HG03064 (cell line): ENCODE measurements around the gene C16orf92.

Source experiments
- ATAC-seq: cut with Tn5 transposase; IDR thresholded peaks from one replicate; pipeline ENCODE4 v1.9.1; 2021; ENCODE audit warnings: low read depth; ENCODE audit not compliant: unreplicated experiment

The C16orf92 gene

DNA sequence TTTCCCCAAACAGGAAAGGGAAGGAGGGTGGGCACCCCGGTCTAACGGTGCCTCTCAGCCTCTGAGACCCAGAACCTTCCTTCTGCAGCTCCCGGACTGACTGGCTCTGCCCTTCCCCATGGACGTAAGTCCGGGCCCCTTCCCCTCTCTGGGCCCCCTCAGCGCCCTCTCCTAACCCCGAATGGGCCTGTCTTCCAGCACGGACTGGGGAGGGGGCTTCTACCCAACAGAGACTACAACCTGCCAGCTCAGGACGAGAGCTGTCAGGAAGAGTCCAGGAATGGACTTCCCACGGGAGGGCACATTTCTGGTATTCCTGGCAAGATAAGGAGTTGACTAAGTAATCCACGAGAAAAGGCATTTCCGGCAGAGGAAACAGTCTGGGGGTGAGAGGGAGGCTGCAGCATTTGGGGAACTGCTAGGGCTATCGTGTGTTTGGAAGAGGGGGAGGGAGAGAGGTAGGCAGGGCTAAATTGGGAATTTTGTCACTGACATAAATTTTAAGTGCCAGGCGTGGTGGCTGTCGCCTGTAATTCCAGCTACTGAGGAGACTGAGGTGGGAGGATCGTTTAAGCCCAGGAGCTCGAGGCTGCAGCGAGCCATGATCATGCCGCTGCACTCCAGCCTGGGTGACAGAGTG is 30.5 kb downstream of the C16orf92 start:
- ATAC-seq = no peak

DNA sequence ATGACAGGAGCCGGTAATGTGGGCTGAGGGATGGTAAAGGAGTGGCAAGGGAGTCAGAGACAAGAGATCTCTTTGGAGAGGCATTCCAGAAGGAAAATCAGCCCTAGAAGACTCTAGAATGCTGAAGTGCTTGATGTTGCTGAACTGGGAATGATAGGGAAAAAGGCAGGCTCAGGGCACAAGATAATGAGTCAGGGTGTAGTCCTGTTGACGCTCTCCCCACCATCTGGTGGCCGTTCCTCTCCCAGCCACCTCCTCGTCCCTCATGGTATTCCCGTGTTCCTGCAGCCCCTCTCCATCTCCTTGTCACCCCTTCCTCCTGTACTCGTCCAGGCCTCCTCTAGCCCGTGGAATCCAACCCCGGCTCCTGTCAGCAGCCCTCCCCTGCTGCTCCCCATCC is 31.5 kb downstream of the C16orf92 start:
- ATAC-seq = no peak

DNA sequence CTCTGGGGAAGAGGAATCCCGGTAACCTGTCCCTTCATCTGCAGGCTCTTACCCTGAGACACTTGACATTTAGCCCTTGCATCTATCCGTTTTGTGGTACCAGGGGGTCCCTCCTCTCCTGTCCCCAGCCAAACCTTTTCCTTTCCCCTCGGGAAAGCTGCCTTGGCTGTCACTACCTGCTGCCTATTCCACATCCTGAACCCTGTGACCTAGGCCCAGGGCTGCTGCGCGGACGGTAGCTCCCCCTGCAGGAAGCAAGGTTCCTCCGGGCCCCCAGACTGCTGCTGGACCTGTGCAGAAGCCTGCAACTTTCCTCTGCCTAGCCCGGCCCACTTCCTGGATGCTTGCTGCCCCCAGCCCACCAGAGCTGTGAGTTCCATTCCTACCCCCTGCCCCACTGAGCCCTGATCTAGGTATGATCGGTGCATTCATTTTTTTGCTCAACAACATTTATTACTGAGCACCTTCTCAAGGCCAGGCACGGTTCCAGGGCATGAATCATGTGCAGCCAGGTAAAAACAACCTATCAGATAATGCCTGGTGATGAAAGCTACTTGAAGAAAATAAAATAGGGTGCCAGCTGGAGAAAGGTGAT is 32.1 kb downstream of the C16orf92 start:
- ATAC-seq = no peak

DNA sequence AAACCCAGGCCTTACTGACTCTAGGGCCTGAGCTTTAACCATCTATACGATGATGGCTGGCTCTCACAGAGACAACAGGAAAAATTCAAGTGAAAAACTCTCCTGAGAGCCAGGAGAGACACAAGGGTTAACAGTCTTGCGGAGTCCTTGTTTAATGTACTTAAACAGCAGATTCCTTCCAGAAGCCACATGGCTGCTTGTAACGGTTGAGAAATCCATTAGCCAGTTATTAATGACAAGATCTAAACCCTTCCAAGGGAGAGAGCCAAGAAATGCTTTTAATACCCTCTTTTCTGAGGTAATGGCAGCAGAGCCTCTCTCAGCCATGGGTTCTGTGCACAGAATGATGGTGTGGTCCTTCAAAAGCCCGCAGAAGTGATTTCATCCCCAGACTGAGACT is 37.3 kb downstream of the C16orf92 start:
- ATAC-seq = no peak

DNA sequence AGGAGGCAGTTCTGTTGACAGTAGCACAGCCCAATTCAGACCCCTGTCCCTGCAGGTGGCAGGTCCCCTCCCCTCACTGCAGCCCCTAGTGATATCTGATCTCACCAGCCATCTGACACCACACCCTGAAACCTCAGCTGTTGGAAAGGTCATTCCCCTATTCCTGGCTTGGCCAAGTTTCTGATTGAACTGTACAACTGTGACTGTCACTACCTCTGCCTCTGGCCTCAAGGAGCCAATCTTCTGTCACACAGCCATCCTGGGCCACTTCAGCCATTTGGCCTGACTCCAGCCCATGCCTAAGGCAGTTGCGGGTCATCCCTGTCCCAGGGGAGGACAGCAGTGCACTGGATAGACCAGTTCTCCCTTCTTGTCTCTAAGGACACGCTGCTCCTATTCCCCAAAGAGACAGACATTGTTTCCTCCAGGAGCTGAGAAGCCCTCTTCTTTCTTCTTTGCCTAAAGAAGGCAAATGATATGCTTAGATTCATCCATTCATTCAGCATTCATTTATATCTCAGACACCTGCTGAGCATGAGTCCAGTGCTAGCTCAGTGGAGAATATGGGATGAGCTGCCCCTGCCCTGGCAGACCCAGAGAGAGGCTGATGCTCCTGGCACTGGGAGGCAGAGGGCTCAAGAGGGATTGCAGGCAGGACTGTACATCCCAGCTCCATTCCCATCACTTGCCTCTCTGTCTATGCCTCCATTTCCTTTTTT is 38.0 kb downstream of the C16orf92 start:
- no peak for ATAC-seq

DNA sequence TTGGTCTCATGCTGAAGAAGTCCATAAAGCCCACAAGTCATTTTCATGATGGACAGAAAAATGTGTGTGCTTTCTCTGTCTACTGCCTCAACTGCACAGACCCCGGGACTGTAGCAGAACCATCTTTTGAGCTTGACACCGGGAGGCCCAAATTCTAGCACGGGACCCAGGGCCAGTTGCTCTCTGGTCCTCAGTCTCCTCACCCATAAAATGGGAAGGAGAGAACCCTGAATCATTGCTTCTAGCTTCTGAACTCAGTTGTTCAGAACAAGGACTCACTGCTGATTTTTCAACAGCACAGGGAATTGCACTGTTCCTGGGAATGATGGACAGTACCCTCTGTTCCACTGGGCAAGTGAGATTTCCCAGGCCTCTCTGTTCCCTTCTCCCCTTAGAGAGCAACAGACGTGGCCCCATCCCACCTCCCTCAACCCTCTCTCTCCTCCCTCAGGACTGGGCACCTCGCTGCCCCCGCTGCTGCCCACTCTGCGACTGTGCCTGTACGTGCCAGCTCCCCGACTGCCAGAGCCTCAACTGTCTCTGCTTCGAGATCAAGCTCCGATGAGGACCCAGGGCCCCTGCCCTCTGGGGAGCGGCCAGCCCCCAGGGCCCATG is 40.4 kb downstream of the C16orf92 start:
- no peak for ATAC-seq

DNA sequence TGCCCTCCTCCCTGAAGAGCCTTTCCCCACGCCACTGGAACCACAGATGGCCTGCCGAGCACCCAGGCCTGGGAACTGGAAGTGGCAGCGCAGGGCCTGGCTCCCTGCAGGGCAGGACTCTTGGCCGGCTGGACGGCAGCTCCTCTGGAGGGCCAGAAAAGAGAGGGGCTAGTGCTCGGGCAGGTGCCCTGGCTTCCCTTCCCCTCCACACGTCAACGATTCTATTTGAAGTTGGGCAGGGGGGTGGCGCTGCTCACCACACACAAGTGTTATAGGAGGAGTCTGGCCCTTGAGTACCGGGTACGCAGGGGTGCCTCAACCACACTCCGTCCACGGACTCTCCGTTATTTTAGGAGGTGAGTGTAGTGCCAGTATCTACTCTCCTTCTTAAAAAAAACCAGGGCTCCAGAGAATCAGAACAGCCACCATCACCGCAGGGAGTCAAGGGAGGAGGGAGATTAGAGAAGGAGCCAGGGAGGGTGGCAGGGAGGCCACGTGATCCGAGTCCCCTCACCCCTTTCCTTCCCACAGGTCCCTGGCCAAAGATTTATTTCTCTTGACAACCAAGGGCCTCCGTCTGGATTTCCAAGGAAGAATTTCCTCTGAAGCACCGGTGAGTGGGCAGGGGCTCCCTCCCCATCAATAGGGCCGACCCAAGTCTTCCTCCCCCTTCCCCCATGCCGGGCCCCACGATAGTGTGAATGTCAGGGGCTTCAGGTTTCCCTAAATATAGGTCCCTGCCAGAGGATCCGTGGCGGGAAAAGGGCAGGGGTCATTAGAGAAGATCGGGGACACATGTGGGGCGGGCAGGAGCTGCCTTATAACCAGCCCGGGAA is 41.1 kb downstream of the C16orf92 start:
- ATAC-seq = peak; percentile 35

- ATAC-seq = peak; percentile 7
Observed at GRCh38 chr16:30064729-30065101, 41.7 kb downstream of the C16orf92 start.

GRCh38 chr16:30065102-30065942 is 42.3 kb downstream of the C16orf92 start, which contains the start of gene ALDOA:
Gene ALDOA (plus strand): TSS chr16:30065760. CDS start chr16:30066898, 1,138 bp downstream.
- peak; percentile 57 for ATAC-seq

DNA sequence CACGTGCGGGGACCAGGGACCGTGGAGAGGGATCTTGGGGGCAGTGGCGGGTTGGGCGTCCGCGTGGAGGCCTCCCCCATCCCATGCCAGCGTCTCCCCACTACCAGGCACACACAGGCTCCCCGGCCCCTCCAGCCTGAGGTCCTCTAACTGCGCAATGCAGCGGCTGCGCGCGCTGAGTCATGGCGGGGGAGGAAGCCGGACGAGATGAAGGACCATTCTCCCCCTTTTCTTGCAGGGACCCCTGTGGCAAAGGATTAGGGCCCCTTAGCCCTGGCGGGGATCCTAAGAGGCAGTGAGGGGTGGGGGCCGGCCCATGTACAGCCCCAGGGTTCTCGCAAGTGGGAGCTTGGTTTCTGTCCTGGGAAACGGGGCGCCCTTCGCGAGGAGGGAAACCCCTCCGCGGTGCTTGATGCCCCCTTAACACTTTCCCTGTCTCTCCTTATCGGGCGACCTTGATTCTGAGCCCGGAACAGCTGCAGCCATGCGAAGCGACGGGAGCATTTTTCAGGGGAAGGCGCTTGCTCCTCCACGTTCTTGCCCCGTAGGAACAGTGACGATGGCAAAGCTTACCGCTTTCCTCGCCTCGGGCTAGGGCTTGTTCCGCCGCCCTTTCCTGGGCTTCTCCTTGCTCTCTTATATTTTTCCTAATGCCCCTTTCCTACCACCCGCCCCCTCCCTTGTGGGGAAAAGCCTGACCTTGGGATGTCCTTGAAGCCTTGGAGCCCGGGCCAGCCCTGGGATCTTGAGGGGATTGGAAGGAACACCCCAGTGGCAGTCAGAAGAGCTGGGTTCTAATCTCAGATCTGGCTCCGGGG is 43.2 kb downstream of the C16orf92 start:
- no peak for ATAC-seq

GRCh38 chr16:30066761-30067583 is 44.0 kb downstream of the C16orf92 start:
- ATAC-seq = no peak

GRCh38 chr16:30067584-30067916 is 44.6 kb downstream of the C16orf92 start:
- ATAC-seq = no peak

- ATAC-seq = no peak
Observed at GRCh38 chr16:30068333-30068732, 45.3 kb downstream of the C16orf92 start.

- ATAC-seq = no peak
Observed at GRCh38 chr16:30068750-30069610, 46.0 kb downstream of the C16orf92 start.

DNA sequence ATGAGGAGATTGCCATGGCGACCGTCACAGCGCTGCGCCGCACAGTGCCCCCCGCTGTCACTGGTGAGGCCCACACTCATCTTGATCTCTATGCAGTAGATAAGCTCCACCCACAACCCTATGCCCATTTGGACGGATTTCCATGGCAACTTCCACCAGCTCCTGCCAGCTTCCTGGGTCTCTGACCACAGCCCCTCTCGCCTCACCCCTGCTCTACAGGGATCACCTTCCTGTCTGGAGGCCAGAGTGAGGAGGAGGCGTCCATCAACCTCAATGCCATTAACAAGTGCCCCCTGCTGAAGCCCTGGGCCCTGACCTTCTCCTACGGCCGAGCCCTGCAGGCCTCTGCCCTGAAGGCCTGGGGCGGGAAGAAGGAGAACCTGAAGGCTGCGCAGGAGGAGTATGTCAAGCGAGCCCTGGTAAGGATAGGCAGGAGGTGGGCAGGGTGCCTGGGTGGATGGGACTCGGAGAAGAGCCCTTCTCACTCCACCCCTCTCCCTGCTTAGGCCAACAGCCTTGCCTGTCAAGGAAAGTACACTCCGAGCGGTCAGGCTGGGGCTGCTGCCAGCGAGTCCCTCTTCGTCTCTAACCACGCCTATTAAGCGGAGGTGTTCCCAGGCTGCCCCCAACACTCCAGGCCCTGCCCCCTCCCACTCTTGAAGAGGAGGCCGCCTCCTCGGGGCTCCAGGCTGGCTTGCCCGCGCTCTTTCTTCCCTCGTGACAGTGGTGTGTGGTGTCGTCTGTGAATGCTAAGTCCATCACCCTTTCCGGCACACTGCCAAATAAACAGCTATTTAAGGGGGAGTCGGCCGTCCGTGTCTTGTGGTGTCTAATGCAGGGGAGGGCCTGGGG is 46.8 kb downstream of the C16orf92 start:
- no peak for ATAC-seq

GRCh38 chr16:30070490-30070889 is 47.5 kb downstream of the C16orf92 start:
- ATAC-seq = no peak
